SKM-1 treated with dmso at 0.1 percent for 144 hours (cell line): ENCODE measurements around the gene STAT5A.
"Not testable (repeated sequence)": the region's sequence is repeated elsewhere in the genome, so short reads cannot be mapped to it uniquely, and the experiment has no call there.

Experiments
- DNase-seq: peaks from one replicate; lab custom pipeline; 2025; ENCODE audit not compliant: unreplicated experiment; lab: John Stamatoyannopoulos, UW

STAT5A gene

GRCh38 chr17:42287977-42288802 lies at the start of gene STAT5A:
Gene STAT5A, plus strand, starts transcription at chr17:42288498. Its CDS starts 914 bp downstream, at chr17:42289412.
- DNase-seq = peak; percentile 60

- DNase-seq = not testable (repeated sequence)
Measured at GRCh38 chr17:42239576-42239975, 48.7 kb upstream of the STAT5A start.

- DNase-seq = no peak
Measured at GRCh38 chr17:42240201-42240600, 48.1 kb upstream of the STAT5A start.

GRCh38 chr17:42240863-42241262 lies 47.4 kb upstream of the STAT5A start:
- DNase-seq = not testable (repeated sequence)

- DNase-seq = no peak
Measured at GRCh38 chr17:42241871-42242270, 46.4 kb upstream of the STAT5A start.

- no peak for DNase-seq
Measured at GRCh38 chr17:42243493-42243982, 44.8 kb upstream of the STAT5A start.

GRCh38 chr17:42244116-42244515 lies 44.2 kb upstream of the STAT5A start:
- not testable (repeated sequence) for DNase-seq

- DNase-seq = not testable (repeated sequence)
Measured at GRCh38 chr17:42245183-42245582, 43.1 kb upstream of the STAT5A start.

- DNase-seq = no peak
Measured at GRCh38 chr17:42246515-42246914, 41.8 kb upstream of the STAT5A start.

GRCh38 chr17:42247734-42248133 lies 40.6 kb upstream of the STAT5A start:
- DNase-seq = no peak

- peak; percentile 93 for DNase-seq
Measured at GRCh38 chr17:42248351-42249179, 39.7 kb upstream of the STAT5A start.

GRCh38 chr17:42249681-42250446 lies 38.4 kb upstream of the STAT5A start:
- DNase-seq = no peak

- DNase-seq = peak; percentile 45
Measured at GRCh38 chr17:42251115-42251514, 37.2 kb upstream of the STAT5A start.

GRCh38 chr17:42252597-42253550 lies 35.4 kb upstream of the STAT5A start:
- DNase-seq = no peak

- no peak for DNase-seq
Measured at GRCh38 chr17:42253578-42253977, 34.7 kb upstream of the STAT5A start.

- no peak for DNase-seq
Measured at GRCh38 chr17:42255445-42255844, 32.9 kb upstream of the STAT5A start.

GRCh38 chr17:42260318-42260717 lies 28.0 kb upstream of the STAT5A start:
- DNase-seq = no peak

GRCh38 chr17:42264366-42264765 lies 23.9 kb upstream of the STAT5A start:
- DNase-seq = not testable (repeated sequence)

GRCh38 chr17:42266462-42266861 lies 21.8 kb upstream of the STAT5A start:
- DNase-seq = no peak
